Upper lobe of left lung (tissue), 4 donors: ENCODE measurements around the gene GNA12.

ENCODE experiments used
- POLR2AphosphoS5 ChIP-seq, 2 donors: sonication (generic); formaldehyde crosslinking; IDR thresholded peaks; one replicate each; pipeline ENCODE4 v1.5.1; 2017; ENCODE audit warnings: antibody characterized with exemption in 2 of 2
- TF ChIP-seq, protein P1 (sequence below), 6 experiments: fragments of 450-650 bp in 4 of 6; fragments of 200-600 bp in 2 of 6; sonication (generic) in 2 of 6; IDR thresholded peaks; one replicate each; pipeline ENCODE4 v1.5.1; 2016 to 2019; ENCODE audit warnings: antibody characterized with exemption in 6 of 6

GRCh38 chr7:2692543-2692942 lies 151.6 kb downstream of the GNA12 start:
- no peak for TF ChIP-seq POLR2AphosphoS5 (IDR thresholded peaks at IDR 0.05)
- TF ChIP-seq, protein P1, sequence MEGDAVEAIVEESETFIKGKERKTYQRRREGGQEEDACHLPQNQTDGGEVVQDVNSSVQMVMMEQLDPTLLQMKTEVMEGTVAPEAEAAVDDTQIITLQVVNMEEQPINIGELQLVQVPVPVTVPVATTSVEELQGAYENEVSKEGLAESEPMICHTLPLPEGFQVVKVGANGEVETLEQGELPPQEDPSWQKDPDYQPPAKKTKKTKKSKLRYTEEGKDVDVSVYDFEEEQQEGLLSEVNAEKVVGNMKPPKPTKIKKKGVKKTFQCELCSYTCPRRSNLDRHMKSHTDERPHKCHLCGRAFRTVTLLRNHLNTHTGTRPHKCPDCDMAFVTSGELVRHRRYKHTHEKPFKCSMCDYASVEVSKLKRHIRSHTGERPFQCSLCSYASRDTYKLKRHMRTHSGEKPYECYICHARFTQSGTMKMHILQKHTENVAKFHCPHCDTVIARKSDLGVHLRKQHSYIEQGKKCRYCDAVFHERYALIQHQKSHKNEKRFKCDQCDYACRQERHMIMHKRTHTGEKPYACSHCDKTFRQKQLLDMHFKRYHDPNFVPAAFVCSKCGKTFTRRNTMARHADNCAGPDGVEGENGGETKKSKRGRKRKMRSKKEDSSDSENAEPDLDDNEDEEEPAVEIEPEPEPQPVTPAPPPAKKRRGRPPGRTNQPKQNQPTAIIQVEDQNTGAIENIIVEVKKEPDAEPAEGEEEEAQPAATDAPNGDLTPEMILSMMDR (IDR thresholded peaks at IDR 0.05) = no peak
